HepG2 (cell line): ENCODE data around the gene IKZF3. TPM values are rescaled to one million over a fixed set of nuclear protein-coding genes. Genes with fewer than 3 reads are reported as not detected.

Experiments used
- KLF16 ChIP-seq, 2 experiments: sonication (generic) in 1 of 2; formaldehyde crosslinking in 1 of 2; IDR thresholded peaks; 2 replicates each; pipeline versions ENCODE4 v1.6.1 to v1.8.0; 2016 to 2023; ENCODE audit warnings: missing genetic modification reagents in 2 of 2, missing compliant biosample characterization in 1 of 2
- MBNL3 ChIP-seq: fragments of 250-450 bp; sonication (Bioruptor Pico); conservative IDR thresholded peaks from 2 replicates; pipeline ENCODE4 v1.8.0; 2022; ENCODE audit warnings: mild to moderate bottlenecking, inconsistent platforms
- RXRA ChIP-seq: sonication (generic); formaldehyde crosslinking; IDR thresholded peaks from 2 replicates; pipeline ENCODE4 v1.5.1; 2020; ENCODE audit warnings: missing genetic modification reagents
- ZKSCAN8 ChIP-seq: IDR thresholded peaks from 2 replicates; pipeline ENCODE4 v1.6.1; 2016; ENCODE audit warnings: borderline replicate concordance, missing genetic modification reagents, missing compliant biosample characterization
- ZMAT3 ChIP-seq: sonication (generic); formaldehyde crosslinking; conservative IDR thresholded peaks from 2 replicates; pipeline ENCODE4 v1.7.0; 2021; ENCODE audit warnings: missing genetic modification reagents
- ZNF224 ChIP-seq: sonication (generic); formaldehyde crosslinking; IDR thresholded peaks from 2 replicates; pipeline ENCODE4 v1.5.0; 2020; ENCODE audit warnings: mild to moderate bottlenecking, missing genetic modification reagents
- ZNF484 ChIP-seq: sonication (generic); formaldehyde crosslinking; IDR thresholded peaks from 2 replicates; pipeline ENCODE4 v1.5.1; 2020; ENCODE audit warnings: mild to moderate bottlenecking, low read depth, missing genetic modification reagents, borderline replicate concordance
- ZNF567 ChIP-seq: sonication (generic); formaldehyde crosslinking; IDR thresholded peaks from 2 replicates; pipeline ENCODE4 v1.8.1; 2023; ENCODE audit warnings: mild to moderate bottlenecking, missing genetic modification reagents, borderline replicate concordance
- ZNF724P ChIP-seq: sonication (generic); formaldehyde crosslinking; IDR thresholded peaks from 2 replicates; pipeline ENCODE4 v1.8.0; 2022; ENCODE audit warnings: missing genetic modification reagents, borderline replicate concordance
- ZNF747 ChIP-seq: sonication (generic); formaldehyde crosslinking; IDR thresholded peaks from 2 replicates; pipeline ENCODE4 v1.8.1; 2023; ENCODE audit warnings: missing genetic modification reagents, mild to moderate bottlenecking, borderline replicate concordance
- ZNF816 ChIP-seq: sonication (generic); formaldehyde crosslinking; IDR thresholded peaks from 2 replicates; pipeline ENCODE4 v1.8.0; 2022; ENCODE audit warnings: missing genetic modification reagents, mild to moderate bottlenecking, borderline replicate concordance
- polyA plus RNA-seq, 8 experiments: library from polyadenylated mRNA; depleted of rRNA in 3 of 8; stranded (reverse) in 7 of 8; unstranded in 1 of 8; fragments of >200 nt; fragmentation: Illumina TruSeq in 4 of 8; extraction: Trizol in 4 of 8; gene quantifications; 2 replicates each; pipeline versions ENCODE4 v1.2.1 to v1.2.3, GENCODE V29; 2011 to 2016; ENCODE audit warnings: low read depth in 4 of 8, missing spikeins in 1 of 8, mixed read lengths in 1 of 8; ENCODE audit not compliant: insufficient read depth in 1 of 8
- total RNA-seq, 5 experiments: library from RNA; depleted of rRNA; stranded (reverse); fragments of >200 nt; fragmentation: Illumina TruSeq; extraction: Trizol; gene quantifications; 2 replicates each; pipeline ENCODE4 v1.2.3, GENCODE V29; 2016; ENCODE audit warnings: low read depth in 1 of 5
- TF ChIP-seq, protein P1 (sequence below): sonication (generic); formaldehyde crosslinking; IDR thresholded peaks from 2 replicates; pipeline ENCODE4 v1.4.0; 2020; ENCODE audit warnings: mild to moderate bottlenecking, missing genetic modification reagents
- TF ChIP-seq, protein P2 (sequence below): sonication (generic); formaldehyde crosslinking; IDR thresholded peaks from 2 replicates; pipeline ENCODE4 v1.4.0; 2020; ENCODE audit warnings: mild to moderate bottlenecking, missing genetic modification reagents, borderline replicate concordance
- TF ChIP-seq, protein P3 (sequence below): sonication (generic); formaldehyde crosslinking; IDR thresholded peaks from 2 replicates; pipeline ENCODE4 v1.4.0; 2020; ENCODE audit warnings: missing genetic modification reagents
- TF ChIP-seq, protein P4 (sequence below): sonication (generic); formaldehyde crosslinking; IDR thresholded peaks from 2 replicates; pipeline ENCODE4 v1.4.0; 2020; ENCODE audit warnings: missing genetic modification reagents
- TF ChIP-seq, protein P5 (sequence below): sonication (generic); formaldehyde crosslinking; IDR thresholded peaks from 2 replicates; pipeline ENCODE4 v1.9.0; 2021; ENCODE audit warnings: missing genetic modification reagents, borderline replicate concordance

Gene IKZF3
- total and polyA plus RNA-seq, 2 of the 13 experiments (the other 11 are each of a cell fraction or from before 2014, with no cell fraction given): not detected

DNA sequence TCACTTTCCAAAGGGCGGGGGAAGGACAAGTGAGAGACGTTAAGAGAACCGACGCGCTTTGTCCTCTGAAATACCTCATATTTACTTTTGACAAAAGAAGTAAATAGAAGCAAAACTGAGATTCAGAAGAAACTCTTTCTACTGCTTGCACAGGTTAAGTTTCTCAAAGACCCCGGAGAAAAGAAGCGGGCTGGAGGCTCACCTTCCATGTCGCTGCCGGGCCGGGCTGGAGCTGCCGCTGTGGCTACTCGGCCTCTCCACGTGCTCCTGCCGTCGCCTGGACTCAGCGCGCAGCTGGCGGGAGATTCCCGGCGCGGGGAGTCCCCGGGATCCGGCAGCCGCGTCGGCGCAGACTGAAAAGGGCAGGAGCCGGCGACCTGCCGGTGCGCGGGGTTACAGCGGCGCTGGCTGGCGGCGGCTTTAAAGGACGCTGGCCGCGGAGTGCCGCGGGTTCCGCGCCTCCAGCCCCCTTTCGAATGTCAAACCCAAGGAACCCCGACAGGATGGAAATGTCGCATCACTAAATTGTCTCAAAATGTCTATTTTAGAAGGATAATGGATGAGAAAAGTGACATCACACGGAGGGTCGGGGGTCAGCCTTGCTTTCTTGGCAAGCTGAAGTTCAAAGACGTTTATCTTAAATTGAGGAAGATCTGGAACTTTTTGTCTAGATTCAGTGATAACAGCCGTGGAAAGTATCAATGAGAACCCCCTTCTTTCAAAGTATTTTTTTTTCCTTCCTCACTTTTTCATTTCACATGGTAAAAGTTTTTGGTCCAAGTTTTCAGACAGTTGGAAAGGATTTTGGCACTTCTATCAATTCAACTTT is at the start of gene IKZF3 (continued):
- TF ChIP-seq ZKSCAN8 (CRISPR knock-in tag): peak; percentile 53; the same call in 1 of the 2 replicates
- TF ChIP-seq KLF16 (CRISPR knock-in tag; IDR thresholded peaks at IDR 0.05): peak in 1 of 2 experiments; percentile 93; a peak in 2 of 4 replicates
- peak; percentile 79 for TF ChIP-seq RXRA (CRISPR knock-in tag)
- TF ChIP-seq ZNF484 (CRISPR knock-in tag): 0 out of 2 replicates have a peak, but pooled peaks have one; percentile 72
- TF ChIP-seq ZNF224 (CRISPR knock-in tag): 0 out of 2 replicates have a peak, but pooled peaks have one; percentile 88
- TF ChIP-seq, protein P1, sequence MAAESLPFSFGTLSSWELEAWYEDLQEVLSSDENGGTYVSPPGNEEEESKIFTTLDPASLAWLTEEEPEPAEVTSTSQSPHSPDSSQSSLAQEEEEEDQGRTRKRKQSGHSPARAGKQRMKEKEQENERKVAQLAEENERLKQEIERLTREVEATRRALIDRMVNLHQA (CRISPR knock-in tag): peak; percentile 87; the same call in 1 of the 2 replicates
- peak; percentile 95; the same call in 1 of the 2 replicates for TF ChIP-seq ZNF816 (CRISPR knock-in tag)
- TF ChIP-seq, protein P2, sequence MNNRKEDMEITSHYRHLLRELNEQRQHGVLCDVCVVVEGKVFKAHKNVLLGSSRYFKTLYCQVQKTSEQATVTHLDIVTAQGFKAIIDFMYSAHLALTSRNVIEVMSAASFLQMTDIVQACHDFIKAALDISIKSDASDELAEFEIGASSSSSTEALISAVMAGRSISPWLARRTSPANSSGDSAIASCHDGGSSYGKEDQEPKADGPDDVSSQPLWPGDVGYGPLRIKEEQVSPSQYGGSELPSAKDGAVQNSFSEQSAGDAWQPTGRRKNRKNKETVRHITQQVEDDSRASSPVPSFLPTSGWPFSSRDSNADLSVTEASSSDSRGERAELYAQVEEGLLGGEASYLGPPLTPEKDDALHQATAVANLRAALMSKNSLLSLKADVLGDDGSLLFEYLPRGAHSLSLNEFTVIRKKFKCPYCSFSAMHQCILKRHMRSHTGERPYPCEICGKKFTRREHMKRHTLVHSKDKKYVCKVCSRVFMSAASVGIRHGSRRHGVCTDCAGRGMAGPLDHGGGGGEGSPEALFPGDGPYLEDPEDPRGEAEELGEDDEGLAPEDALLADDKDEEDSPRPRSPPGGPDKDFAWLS (CRISPR knock-in tag): no peak
- peak; percentile 96 for TF ChIP-seq ZNF747 (CRISPR knock-in tag)
- TF ChIP-seq, protein P3, sequence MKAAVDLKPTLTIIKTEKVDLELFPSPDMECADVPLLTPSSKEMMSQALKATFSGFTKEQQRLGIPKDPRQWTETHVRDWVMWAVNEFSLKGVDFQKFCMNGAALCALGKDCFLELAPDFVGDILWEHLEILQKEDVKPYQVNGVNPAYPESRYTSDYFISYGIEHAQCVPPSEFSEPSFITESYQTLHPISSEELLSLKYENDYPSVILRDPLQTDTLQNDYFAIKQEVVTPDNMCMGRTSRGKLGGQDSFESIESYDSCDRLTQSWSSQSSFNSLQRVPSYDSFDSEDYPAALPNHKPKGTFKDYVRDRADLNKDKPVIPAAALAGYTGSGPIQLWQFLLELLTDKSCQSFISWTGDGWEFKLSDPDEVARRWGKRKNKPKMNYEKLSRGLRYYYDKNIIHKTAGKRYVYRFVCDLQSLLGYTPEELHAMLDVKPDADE (CRISPR knock-in tag): no peak
- peak; percentile 99 for TF ChIP-seq ZMAT3 (CRISPR knock-in tag)
- TF ChIP-seq ZNF724P (CRISPR knock-in tag): peak; percentile 98
- TF ChIP-seq MBNL3 (CRISPR knock-in tag): no peak
- TF ChIP-seq ZNF567 (CRISPR knock-in tag): peak; percentile 83; the same call in 1 of the 2 replicates
- TF ChIP-seq, protein P4, sequence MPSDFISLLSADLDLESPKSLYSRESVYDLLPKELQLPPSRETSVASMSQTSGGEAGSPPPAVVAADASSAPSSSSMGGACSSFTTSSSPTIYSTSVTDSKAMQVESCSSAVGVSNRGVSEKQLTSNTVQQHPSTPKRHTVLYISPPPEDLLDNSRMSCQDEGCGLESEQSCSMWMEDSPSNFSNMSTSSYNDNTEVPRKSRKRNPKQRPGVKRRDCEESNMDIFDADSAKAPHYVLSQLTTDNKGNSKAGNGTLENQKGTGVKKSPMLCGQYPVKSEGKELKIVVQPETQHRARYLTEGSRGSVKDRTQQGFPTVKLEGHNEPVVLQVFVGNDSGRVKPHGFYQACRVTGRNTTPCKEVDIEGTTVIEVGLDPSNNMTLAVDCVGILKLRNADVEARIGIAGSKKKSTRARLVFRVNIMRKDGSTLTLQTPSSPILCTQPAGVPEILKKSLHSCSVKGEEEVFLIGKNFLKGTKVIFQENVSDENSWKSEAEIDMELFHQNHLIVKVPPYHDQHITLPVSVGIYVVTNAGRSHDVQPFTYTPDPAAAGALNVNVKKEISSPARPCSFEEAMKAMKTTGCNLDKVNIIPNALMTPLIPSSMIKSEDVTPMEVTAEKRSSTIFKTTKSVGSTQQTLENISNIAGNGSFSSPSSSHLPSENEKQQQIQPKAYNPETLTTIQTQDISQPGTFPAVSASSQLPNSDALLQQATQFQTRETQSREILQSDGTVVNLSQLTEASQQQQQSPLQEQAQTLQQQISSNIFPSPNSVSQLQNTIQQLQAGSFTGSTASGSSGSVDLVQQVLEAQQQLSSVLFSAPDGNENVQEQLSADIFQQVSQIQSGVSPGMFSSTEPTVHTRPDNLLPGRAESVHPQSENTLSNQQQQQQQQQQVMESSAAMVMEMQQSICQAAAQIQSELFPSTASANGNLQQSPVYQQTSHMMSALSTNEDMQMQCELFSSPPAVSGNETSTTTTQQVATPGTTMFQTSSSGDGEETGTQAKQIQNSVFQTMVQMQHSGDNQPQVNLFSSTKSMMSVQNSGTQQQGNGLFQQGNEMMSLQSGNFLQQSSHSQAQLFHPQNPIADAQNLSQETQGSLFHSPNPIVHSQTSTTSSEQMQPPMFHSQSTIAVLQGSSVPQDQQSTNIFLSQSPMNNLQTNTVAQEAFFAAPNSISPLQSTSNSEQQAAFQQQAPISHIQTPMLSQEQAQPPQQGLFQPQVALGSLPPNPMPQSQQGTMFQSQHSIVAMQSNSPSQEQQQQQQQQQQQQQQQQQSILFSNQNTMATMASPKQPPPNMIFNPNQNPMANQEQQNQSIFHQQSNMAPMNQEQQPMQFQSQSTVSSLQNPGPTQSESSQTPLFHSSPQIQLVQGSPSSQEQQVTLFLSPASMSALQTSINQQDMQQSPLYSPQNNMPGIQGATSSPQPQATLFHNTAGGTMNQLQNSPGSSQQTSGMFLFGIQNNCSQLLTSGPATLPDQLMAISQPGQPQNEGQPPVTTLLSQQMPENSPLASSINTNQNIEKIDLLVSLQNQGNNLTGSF (CRISPR knock-in tag): peak; percentile 98
- TF ChIP-seq, protein P5, sequence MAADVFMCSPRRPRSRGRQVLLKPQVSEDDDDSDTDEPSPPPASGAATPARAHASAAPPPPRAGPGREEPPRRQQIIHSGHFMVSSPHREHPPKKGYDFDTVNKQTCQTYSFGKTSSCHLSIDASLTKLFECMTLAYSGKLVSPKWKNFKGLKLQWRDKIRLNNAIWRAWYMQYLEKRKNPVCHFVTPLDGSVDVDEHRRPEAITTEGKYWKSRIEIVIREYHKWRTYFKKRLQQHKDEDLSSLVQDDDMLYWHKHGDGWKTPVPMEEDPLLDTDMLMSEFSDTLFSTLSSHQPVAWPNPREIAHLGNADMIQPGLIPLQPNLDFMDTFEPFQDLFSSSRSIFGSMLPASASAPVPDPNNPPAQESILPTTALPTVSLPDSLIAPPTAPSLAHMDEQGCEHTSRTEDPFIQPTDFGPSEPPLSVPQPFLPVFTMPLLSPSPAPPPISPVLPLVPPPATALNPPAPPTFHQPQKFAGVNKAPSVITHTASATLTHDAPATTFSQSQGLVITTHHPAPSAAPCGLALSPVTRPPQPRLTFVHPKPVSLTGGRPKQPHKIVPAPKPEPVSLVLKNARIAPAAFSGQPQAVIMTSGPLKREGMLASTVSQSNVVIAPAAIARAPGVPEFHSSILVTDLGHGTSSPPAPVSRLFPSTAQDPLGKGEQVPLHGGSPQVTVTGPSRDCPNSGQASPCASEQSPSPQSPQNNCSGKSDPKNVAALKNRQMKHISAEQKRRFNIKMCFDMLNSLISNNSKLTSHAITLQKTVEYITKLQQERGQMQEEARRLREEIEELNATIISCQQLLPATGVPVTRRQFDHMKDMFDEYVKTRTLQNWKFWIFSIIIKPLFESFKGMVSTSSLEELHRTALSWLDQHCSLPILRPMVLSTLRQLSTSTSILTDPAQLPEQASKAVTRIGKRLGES (CRISPR knock-in tag): peak; percentile 89; the same call in 1 of the 2 replicates
